Body of pancreas (tissue), 4 donors: ENCODE measurements around the gene VAV1. TPM values are rescaled to one million over a fixed set of nuclear protein-coding genes. Genes with fewer than 3 reads are reported as not detected.
"Not testable (repeated sequence)": the region's sequence is repeated elsewhere in the genome, so short reads cannot be mapped to it uniquely, and the experiment has no call there.

ENCODE experiments used
- ATAC-seq: fragments of 150-250 bp; one replicate; pipeline ENCODE4 v1.9.1; 2016
- DNase-seq, 4 donors: peaks; one replicate each; pipeline ENCODE4 v3.0.0-alpha.2; 2019
- H3K27ac ChIP-seq, 4 donors: fragments of 200-600 bp; sonication (generic); 1 replicate in 3 of 4; 2 replicates in 1 of 4; pipeline versions ENCODE4 v1.5.1 to v1.6.1; 2016 to 2019; ENCODE audit warnings: mild to moderate bottlenecking in 1 of 4, mixed read lengths in 1 of 4, moderate library complexity in 1 of 4
- H3K27me3 ChIP-seq, 2 donors: fragments of 200-600 bp; sonication (generic); one replicate each; pipeline ENCODE4 v1.6.0; 2016; ENCODE audit warnings: mild to moderate bottlenecking in 1 of 2
- H3K36me3 ChIP-seq, 2 donors: fragments of 200-600 bp; sonication (generic); replicated peaks in 1 of 2; 2 replicates each; pipeline ENCODE4 v1.5.1; 2016; ENCODE audit warnings: low read depth in 2 of 2; ENCODE audit not compliant: insufficient read depth in 1 of 2
- H3K4me1 ChIP-seq: fragments of 200-600 bp; sonication (generic); one replicate; pipeline ENCODE4 v1.6.0; 2016
- H3K4me3 ChIP-seq, 2 donors: fragments of 200-600 bp; sonication (generic); 1 replicate in 1 of 2; 2 replicates in 1 of 2; pipeline ENCODE4 v1.5.1; 2016 to 2019
- H3K9me3 ChIP-seq, 3 donors: fragments of 200-600 bp; sonication (generic); 1 replicate in 2 of 3; 2 replicates in 1 of 3; pipeline ENCODE4 v1.5.1; 2016
- POLR2A ChIP-seq, 3 donors: fragments of 450-650 bp; IDR thresholded peaks; one replicate each; pipeline ENCODE4 v1.6.1; 2016; ENCODE audit warnings: antibody characterized with exemption in 3 of 3, mild to moderate bottlenecking in 2 of 3
- WGBS, 2 donors: methylation state at CpG; one replicate each; pipeline ENCODE4 v1.1.5; 2017; 5-methylcytosine and 5-hydroxymethylcytosine counted together
- intact Hi-C: fragments of 100-400 bp; cut with DNase I; formaldehyde crosslinking; loops from one replicate; pipeline ENCODE4 v1.15.1; 2023
- total RNA-seq, 2 donors: library from RNA; depleted of rRNA; stranded (reverse); fragments of >200 nt; gene quantifications; one replicate each; pipeline ENCODE4 v1.1.0, GENCODE V29; 2016
- TF ChIP-seq, protein P1 (sequence below), 7 experiments: fragments of 450-650 bp in 4 of 7; fragments of 200-600 bp in 3 of 7; sonication (generic) in 3 of 7; IDR thresholded peaks; one replicate each; pipeline ENCODE4 v1.5.1; 2016 to 2019; ENCODE audit warnings: antibody characterized with exemption in 7 of 7

VAV1 gene
- total RNA-seq, 2 donors from 2014 or later = 1.3 to 5.6 TPM

DNA sequence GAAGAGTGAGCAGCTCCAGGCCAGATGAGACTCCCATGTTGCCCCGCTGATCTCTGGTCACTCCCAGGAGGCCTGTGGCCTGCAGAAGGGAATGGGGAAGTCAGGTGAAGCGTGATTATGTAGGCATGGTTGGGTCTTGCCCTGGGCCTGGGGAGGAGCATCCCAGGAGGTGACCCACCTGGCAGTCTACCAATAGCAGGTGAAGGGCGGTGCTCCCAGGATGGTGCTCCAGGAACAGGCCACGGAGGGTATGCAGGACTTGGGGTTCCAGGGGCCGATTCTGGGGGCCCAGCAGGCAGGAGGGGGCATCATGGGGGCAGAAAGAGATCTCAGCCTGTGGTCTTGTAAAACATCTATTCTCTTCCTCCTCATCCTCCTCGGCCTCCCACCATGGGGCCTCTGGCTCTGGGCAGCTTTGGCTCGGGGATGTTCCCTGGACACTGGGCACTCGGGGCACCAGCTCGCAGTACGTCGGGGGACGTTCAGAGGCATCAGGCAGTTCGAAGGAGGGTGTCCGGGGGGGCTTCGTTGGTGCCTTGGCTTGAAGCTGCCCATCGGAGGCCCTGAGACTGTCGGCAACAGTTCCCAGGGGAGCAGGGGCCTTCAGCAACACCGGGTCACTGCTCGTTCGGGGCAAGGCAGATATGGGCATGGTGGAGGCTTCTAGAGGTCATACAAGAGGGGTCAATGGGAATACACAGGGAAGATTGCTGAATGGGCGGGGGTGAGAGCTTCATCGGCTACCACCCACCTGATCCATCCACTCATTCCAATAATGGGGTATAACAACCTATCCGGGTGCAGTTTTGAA lies 17.6 kb upstream of the VAV1 start:
- intact Hi-C loops = no loop called here
- Histone ChIP-seq H3K9me3 (no peaks in the 10 kb centered on the region), H3K4me1 (no peaks in the 10 kb centered on the region), H3K27ac (no peak overlapping the region), H3K27me3 (no peaks in the 10 kb centered on the region), H3K4me3 (no peak overlapping the region), H3K36me3 (peaks cover 11 to 14% of the 10 kb centered on the region in 2 donors)
- ATAC-seq (no peak), DNase-seq (no peak)
- WGBS, 2 donors = 90 to 93% methylated on average over 21 to 22 of the region's 23 CpGs
- no peak for TF ChIP-seq POLR2A (IDR thresholded peaks at IDR 0.05)
- TF ChIP-seq, protein P1, sequence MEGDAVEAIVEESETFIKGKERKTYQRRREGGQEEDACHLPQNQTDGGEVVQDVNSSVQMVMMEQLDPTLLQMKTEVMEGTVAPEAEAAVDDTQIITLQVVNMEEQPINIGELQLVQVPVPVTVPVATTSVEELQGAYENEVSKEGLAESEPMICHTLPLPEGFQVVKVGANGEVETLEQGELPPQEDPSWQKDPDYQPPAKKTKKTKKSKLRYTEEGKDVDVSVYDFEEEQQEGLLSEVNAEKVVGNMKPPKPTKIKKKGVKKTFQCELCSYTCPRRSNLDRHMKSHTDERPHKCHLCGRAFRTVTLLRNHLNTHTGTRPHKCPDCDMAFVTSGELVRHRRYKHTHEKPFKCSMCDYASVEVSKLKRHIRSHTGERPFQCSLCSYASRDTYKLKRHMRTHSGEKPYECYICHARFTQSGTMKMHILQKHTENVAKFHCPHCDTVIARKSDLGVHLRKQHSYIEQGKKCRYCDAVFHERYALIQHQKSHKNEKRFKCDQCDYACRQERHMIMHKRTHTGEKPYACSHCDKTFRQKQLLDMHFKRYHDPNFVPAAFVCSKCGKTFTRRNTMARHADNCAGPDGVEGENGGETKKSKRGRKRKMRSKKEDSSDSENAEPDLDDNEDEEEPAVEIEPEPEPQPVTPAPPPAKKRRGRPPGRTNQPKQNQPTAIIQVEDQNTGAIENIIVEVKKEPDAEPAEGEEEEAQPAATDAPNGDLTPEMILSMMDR (IDR thresholded peaks at IDR 0.05) = no peak

DNA sequence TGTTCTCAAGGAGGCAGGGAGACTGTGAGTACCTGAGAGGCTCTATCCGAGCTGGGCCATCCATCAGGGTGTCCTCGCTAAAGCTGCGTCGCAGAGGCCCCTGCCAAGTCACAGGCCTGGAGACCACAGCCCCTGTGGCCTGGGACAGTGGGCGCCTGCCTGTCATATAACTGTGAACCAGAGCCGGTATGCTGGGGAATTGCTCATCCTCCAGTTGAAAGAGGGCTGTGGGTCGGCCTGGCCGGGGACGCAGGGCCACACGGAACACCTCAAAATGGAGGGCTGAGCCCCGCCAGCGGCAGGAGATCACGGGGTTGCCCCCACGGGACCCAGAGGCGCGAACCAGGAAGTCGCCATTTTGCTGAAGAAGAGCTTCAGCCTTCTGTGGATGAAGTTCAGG lies 11.9 kb upstream of the VAV1 start:
- 97 to 98% methylated on average over 10 to 17 of the region's 17 CpGs for WGBS, 2 donors
- no peak overlapping the region for H3K27ac ChIP-seq
- TF ChIP-seq, protein P1 (IDR thresholded peaks at IDR 0.05) = no peak
- no peak for TF ChIP-seq POLR2A (IDR thresholded peaks at IDR 0.05)
- no peak for ATAC-seq
- H3K9me3 ChIP-seq = no peaks in the 10 kb centered on the region
- no peak overlapping the region for H3K4me3 ChIP-seq
- peaks cover 15% of the 10 kb centered on the region for H3K4me1 ChIP-seq
- peaks cover 6 to 9% of the 10 kb centered on the region in 2 donors for H3K36me3 ChIP-seq
- intact Hi-C loops = no loop called here
- DNase-seq = no peak
- no peaks in the 10 kb centered on the region for H3K27me3 ChIP-seq

DNA sequence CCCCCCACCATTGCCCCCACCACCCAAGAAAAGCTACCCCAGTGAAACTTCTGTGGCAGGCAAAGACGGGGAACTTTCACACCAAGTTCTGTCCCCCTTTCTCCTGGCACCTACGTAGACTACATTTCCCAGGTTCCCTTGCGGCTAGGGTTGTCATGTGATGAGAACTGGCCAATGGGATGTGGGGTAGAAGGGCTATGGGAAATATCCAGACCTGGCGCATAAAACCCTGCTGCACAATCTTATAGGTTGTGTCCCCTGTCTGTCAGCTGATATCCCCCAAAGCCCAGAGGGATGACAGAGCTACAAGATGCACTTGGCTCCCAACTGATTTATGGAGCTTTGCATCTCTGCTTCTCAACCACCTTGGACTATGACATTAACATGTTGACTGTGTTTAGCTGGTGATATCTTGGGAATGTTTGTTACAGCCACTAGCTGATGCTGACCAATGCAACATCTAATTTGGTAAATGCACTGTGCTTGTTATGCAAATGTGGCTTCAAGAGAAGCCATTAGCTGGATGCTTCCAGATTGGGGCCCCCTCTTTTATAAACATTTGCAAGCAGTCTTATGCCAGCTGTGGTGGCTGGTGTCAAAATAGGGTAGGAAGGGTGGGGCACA lies 11.3 kb upstream of the VAV1 start:
- no peaks in the 10 kb centered on the region for H3K27me3 ChIP-seq
- H3K4me3 ChIP-seq = no peak overlapping the region
- H3K27ac ChIP-seq = no peak overlapping the region
- TF ChIP-seq, protein P1 (IDR thresholded peaks at IDR 0.05) = no peak
- no peak for TF ChIP-seq POLR2A (IDR thresholded peaks at IDR 0.05)
- H3K36me3 ChIP-seq = peaks cover 6 to 9% of the 10 kb centered on the region in 2 donors
- no peak for DNase-seq
- intact Hi-C loops = no loop called here
- no peak for ATAC-seq
- H3K4me1 ChIP-seq = peaks cover 19% of the 10 kb centered on the region
- WGBS, 2 donors = 97 to 100% methylated on average over 4 of the region's 4 CpGs
- no peaks in the 10 kb centered on the region for H3K9me3 ChIP-seq

DNA sequence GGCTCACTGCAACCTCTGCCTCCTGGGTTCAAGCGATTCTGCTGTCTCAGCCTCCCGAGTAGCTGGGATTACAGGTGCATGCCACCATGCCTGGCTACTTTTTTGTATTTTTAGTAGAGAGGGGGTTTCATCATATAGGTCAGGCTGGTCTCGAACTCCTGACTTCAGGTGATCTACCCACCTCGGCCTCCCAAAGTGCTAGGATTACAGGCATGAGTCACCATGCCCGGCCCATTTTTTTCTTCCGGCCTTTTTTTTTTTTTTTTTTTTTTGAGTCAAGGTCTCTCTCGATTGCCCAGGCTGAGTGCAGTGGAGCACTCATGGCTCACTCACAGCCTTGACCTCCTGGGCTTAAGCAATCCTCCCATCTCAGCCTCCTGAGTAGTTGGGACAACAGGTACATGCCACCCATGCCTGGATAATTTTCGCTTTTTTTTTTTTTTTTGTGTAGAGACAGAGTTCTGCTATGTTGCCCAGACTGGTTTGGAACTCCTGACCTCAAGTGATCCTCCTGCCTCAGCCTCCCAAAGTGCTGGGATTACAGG lies 10.2 kb upstream of the VAV1 start:
- ATAC-seq, H3K27me3 ChIP-seq, H3K36me3 ChIP-seq, intact Hi-C loops, H3K9me3 ChIP-seq, H3K27ac ChIP-seq, H3K4me3 ChIP-seq, DNase-seq: not testable (repeated sequence)
- H3K4me1 ChIP-seq = peaks cover 31% of the 10 kb centered on the region
- WGBS, 2 donors = 87 to 91% methylated on average over 7 to 8 of the region's 8 CpGs

DNA sequence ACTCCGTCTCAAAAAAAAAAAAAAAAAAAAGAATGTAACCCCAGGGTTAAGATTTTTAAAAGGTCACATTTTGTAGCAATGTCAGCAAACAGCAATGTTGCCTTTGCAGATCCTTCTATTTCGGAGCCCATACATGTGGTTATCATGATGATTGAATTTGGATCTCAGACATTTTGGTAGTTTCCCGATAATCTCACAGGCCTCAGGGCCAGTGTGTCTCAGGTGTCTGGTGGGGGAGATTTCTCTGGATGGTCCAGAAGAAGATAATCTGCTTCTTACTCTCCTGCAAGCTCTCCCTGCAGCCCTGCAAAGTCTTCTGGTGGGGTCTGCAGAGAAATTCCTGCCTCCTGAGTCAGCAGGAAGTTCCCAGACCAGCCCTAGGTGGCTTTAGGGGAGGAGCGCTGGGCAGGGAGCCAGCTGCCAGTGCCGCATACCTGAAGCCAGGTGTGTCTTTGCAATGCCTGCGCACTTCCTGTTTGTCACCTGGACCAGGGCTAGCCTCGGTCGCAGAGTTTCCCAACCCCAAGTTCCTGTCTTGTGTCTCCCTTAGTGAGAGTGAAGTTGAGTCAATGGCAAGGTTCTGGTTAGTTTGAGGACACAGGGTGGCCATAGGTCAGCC lies 6.7 kb upstream of the VAV1 start:
- H3K4me1 ChIP-seq = peaks cover 39% of the 10 kb centered on the region
- no peaks in the 10 kb centered on the region for H3K36me3 ChIP-seq
- no peaks in the 10 kb centered on the region for H3K27me3 ChIP-seq
- WGBS, 2 donors = 10 to 23% methylated on average over 4 to 8 of the region's 8 CpGs
- ATAC-seq (peak; percentile 87), DNase-seq (peak; percentile 96 to 99 (median 98))
- H3K9me3 ChIP-seq = no peaks in the 10 kb centered on the region
- TF ChIP-seq, protein P1 (IDR thresholded peaks at IDR 0.05) = peak in 2 of 7 experiments; percentile 22 to 23
- TF ChIP-seq POLR2A (IDR thresholded peaks at IDR 0.05) = peak; percentile 71 to 96 (median 95)
- peak overlapping the region; percentile 87 to 93 (median 91) for H3K27ac ChIP-seq
- intact Hi-C loops = no loop called here
- H3K4me3 ChIP-seq = no peak overlapping the region
